ENCODE results near the gene SNX24.

Gene SNX24

DNA sequence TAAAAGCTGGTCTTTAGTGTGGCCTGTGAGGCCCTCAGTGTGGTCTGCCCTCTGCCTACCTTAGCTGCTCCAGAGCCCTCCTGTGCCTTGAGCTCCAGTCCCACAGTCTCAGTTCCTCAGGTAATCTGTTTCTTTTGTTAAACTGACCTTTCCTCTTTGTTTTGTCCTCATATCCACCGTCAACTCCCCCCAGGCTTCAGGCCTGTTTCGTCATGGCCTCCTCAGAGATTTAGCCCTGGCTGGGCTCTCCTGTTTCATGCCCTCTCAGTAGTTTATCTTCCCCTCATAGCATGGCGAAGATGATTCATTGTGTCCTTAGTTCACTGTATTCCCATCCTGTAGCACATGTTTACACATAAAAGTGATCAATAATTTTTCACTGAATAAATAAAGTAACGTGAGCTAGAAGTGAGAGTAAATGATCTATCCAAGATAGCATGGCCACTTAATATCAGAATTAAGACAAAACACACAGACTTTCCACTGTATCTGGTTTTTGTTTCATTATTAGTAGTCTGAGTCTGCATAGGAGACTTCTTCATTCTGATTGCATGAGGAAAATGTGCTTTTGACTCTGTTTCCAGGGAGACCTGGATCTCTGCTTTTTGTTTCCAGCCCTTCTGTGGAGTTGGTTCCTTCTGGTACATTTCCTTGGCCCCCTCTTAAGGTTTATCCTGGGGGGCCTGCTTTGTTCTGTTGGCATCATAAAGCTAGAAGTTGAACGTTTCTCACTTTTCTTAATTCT, 70.5 kb downstream of the SNX24 start:
- Mint-ChIP-seq H3K27ac (peak overlapping the region; percentile 81), H3K4me3 (no peak overlapping the region), H3K9me3 (peaks cover 27% of the 10 kb centered on the region), H3K4me1 (peaks cover 12% of the 10 kb centered on the region), H3K27me3 (ENCODE audit: low read depth, poor library complexity) (peaks cover 4% of the 10 kb centered on the region), H3K36me3 (ENCODE audit: low read depth) (peaks cover 15% of the 10 kb centered on the region)
- TF ChIP-seq, protein P1, sequence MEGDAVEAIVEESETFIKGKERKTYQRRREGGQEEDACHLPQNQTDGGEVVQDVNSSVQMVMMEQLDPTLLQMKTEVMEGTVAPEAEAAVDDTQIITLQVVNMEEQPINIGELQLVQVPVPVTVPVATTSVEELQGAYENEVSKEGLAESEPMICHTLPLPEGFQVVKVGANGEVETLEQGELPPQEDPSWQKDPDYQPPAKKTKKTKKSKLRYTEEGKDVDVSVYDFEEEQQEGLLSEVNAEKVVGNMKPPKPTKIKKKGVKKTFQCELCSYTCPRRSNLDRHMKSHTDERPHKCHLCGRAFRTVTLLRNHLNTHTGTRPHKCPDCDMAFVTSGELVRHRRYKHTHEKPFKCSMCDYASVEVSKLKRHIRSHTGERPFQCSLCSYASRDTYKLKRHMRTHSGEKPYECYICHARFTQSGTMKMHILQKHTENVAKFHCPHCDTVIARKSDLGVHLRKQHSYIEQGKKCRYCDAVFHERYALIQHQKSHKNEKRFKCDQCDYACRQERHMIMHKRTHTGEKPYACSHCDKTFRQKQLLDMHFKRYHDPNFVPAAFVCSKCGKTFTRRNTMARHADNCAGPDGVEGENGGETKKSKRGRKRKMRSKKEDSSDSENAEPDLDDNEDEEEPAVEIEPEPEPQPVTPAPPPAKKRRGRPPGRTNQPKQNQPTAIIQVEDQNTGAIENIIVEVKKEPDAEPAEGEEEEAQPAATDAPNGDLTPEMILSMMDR (IDR thresholded peaks at IDR 0.05): no peak
- no peak for DNase-seq

DNA sequence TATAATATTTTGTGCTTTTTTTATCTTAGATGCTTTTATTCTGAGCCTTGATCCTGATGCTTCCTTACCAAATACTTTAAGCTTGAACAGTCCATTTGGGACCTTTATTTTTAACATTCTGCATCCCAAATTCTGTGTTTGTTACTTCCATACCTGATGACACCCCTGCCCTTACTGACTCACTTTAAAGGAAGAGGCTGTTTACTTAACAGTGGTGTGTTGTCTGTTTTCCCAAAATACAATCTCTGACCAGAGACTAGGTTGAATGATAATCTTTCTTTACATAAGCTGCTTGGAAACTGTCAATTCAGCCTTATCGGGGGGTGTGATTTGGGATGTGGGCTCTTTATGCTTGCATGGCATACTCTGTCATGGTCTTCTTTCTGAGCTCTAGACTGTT, 71.1 kb downstream of the SNX24 start:
- no peak for DNase-seq
- H3K27me3 Mint-ChIP-seq (ENCODE audit: low read depth, poor library complexity): peaks cover 4% of the 10 kb centered on the region
- no peak overlapping the region for H3K4me3 Mint-ChIP-seq
- H3K27ac Mint-ChIP-seq: no peak overlapping the region
- H3K36me3 Mint-ChIP-seq (ENCODE audit: low read depth): peaks cover 15% of the 10 kb centered on the region
- H3K9me3 Mint-ChIP-seq: peaks cover 27% of the 10 kb centered on the region
- peaks cover 12% of the 10 kb centered on the region for H3K4me1 Mint-ChIP-seq
- TF ChIP-seq, protein P1 (IDR thresholded peaks at IDR 0.05): no peak

DNA sequence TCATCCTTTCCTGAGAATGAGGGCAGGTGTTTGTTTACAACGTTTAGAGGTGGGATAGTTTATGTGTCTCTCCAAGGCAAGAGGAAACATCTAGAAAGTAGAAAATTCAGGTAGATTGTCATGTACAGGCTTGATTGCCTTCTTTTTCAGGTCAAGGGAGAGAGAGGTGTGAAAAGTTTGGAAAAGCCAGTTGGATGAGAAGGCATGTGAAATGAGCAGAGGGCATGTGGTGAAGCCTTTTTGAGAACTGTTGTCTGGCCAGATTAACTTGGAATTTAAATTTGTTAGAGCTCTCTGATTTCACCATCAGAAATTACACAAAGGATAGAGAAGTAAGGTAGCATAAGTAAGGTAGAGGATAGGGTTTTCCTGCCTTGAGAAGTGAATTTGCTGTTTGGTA, 74.6 kb downstream of the SNX24 start:
- H3K27ac Mint-ChIP-seq: no peak overlapping the region
- H3K4me3 Mint-ChIP-seq: no peak overlapping the region
- peaks cover 8% of the 10 kb centered on the region for H3K36me3 Mint-ChIP-seq (ENCODE audit: low read depth)
- H3K9me3 Mint-ChIP-seq: peaks cover 7% of the 10 kb centered on the region
- DNase-seq: no peak
- TF ChIP-seq, protein P1 (IDR thresholded peaks at IDR 0.05): no peak
- peaks cover 7% of the 10 kb centered on the region for H3K27me3 Mint-ChIP-seq (ENCODE audit: low read depth, poor library complexity)
- H3K4me1 Mint-ChIP-seq: peaks cover 22% of the 10 kb centered on the region

DNA sequence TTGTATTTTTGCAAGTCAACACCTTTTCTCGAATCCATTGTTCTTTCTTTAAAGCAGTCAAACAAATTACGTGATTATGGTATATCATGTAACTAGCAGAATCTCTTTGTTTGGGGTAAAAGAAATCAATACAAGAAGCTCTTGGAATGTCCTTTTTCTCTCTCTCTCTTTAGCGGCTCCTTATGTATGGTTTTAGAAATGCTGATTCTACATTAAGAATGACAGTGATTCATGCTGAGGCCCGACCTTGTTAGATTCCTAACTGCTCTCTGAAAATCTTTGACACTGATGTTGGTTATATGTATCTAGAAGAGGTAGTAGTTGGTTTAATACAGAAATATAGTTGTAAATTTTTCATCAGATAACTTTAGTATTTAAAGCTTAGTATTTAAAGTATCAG, 76.4 kb downstream of the SNX24 start:
- Mint-ChIP-seq H3K4me1 (peaks cover 22% of the 10 kb centered on the region), H3K9me3 (no peaks in the 10 kb centered on the region), H3K36me3 (ENCODE audit: low read depth) (no peaks in the 10 kb centered on the region), H3K27me3 (ENCODE audit: low read depth, poor library complexity) (peaks cover 5% of the 10 kb centered on the region), H3K4me3 (no peak overlapping the region), H3K27ac (no peak overlapping the region)
- DNase-seq: no peak
- TF ChIP-seq, protein P1 (IDR thresholded peaks at IDR 0.05): no peak

DNA sequence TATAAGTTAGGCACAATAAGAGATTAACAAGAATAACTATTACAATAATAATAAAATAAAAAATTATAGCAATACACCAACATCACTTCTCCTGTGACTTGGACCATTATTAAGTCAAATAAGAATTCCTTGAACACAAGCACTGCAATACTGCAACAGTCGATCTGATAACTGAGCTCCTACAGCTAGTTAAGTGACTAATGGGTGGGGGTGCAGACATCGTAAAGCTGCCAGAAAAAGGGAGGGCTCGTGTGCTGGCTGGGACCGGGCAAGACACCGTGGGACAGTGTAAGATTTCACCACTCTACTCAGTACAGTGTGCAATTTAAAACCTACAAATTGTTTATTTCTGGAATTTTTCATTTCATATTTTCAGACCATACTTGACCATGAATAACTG, 78.8 kb downstream of the SNX24 start:
- TF ChIP-seq, protein P1 (IDR thresholded peaks at IDR 0.05): no peak
- H3K4me3 Mint-ChIP-seq: no peak overlapping the region
- H3K27ac Mint-ChIP-seq: no peak overlapping the region
- H3K36me3 Mint-ChIP-seq (ENCODE audit: low read depth): no peaks in the 10 kb centered on the region
- H3K9me3 Mint-ChIP-seq: no peaks in the 10 kb centered on the region
- H3K27me3 Mint-ChIP-seq (ENCODE audit: low read depth, poor library complexity): peaks cover 3% of the 10 kb centered on the region
- H3K4me1 Mint-ChIP-seq: peaks cover 22% of the 10 kb centered on the region
- DNase-seq: peak; percentile 12

Data from nephron progenitor cell (in vitro differentiated cells).